OCI-LY1 (cell line): Measurements from ENCODE around the gene LRMDA.

Experiments
- CTCF ChIP-seq: fragments of 200-600 bp; sonication (generic), shearing (Covaris generic); IDR thresholded peaks from 2 replicates; pipeline ENCODE4 v1.5.1; 2017; ENCODE audit warnings: mild to moderate bottlenecking, antibody characterized with exemption, low read length, moderate library complexity, mixed read lengths
- EZH2 ChIP-seq: fragments of 200-600 bp; sonication (generic), shearing (Covaris generic); IDR thresholded peaks from 2 replicates; pipeline ENCODE4 v1.8.0; 2017; ENCODE audit warnings: borderline replicate concordance, mixed run types, mild to moderate bottlenecking, antibody characterized with exemption, low read length, moderate library complexity, mixed read lengths

GRCh38 chr10:75740541-75740940, 309.1 kb downstream of the LRMDA start:
- TF ChIP-seq CTCF (no peak), EZH2 (no peak)
